Liver (tissue), 9 donors: ENCODE results near the gene KIF24. TPM values are rescaled to one million over a fixed set of nuclear protein-coding genes. Genes with fewer than 3 reads are reported as not detected.

Source experiments
- DNase-seq: peaks from one replicate; pipeline ENCODE4 v3.0.0-alpha.2; 2017; ENCODE audit warnings: low spot score
- H3K27ac ChIP-seq, 2 donors: one replicate each; pipeline ENCODE4 v1.7.0; 2013; ENCODE audit warnings: inconsistent platforms in 2 of 2, low read length in 2 of 2, control low read depth in 1 of 2, low read depth in 1 of 2, mild to moderate bottlenecking in 1 of 2
- H3K27me3 ChIP-seq, 4 donors: one replicate each; pipeline versions ENCODE4 v1.6.1 to v1.7.0; 2013; ENCODE audit warnings: low read length in 3 of 4, inconsistent platforms in 1 of 4, mild to moderate bottlenecking in 1 of 4, moderate library complexity in 1 of 4; ENCODE audit not compliant: control insufficient read depth in 4 of 4, insufficient read depth in 4 of 4
- H3K36me3 ChIP-seq, 4 donors: one replicate each; pipeline versions ENCODE4 v1.6.1 to v1.7.0; 2013; ENCODE audit warnings: low read length in 3 of 4, mild to moderate bottlenecking in 3 of 4, low read depth in 1 of 4, moderate library complexity in 1 of 4; ENCODE audit not compliant: control insufficient read depth in 4 of 4, insufficient read depth in 3 of 4
- H3K4me1 ChIP-seq, 4 donors: one replicate each; pipeline versions ENCODE4 v1.6.1 to v1.7.0; 2013; ENCODE audit warnings: low read length in 3 of 4, mild to moderate bottlenecking in 3 of 4, moderate library complexity in 1 of 4; ENCODE audit not compliant: control insufficient read depth in 4 of 4, insufficient read depth in 4 of 4
- H3K4me3 ChIP-seq, 3 donors: one replicate each; pipeline versions ENCODE4 v1.6.1 to v1.7.0; 2013; ENCODE audit warnings: low read length in 3 of 3, control low read depth in 1 of 3, low read depth in 1 of 3, mild to moderate bottlenecking in 1 of 3
- H3K9ac ChIP-seq, 2 donors: one replicate each; pipeline ENCODE4 v1.7.0; 2013; ENCODE audit warnings: low read length in 2 of 2, mild to moderate bottlenecking in 2 of 2, moderate library complexity in 2 of 2, control low read depth in 1 of 2, low read depth in 1 of 2
- H3K9me3 ChIP-seq, 4 donors: one replicate each; pipeline versions ENCODE4 v1.6.1 to v1.7.0; 2013; ENCODE audit warnings: low read length in 3 of 4; ENCODE audit not compliant: control insufficient read depth in 4 of 4
- EGR1 ChIP-seq, 2 donors: IDR thresholded peaks; 2 replicates each; pipeline ENCODE4 v1.6.1; 2016 to 2018; ENCODE audit warnings: antibody characterized with exemption in 2 of 2, low read depth in 2 of 2
- FOXA1 ChIP-seq: IDR thresholded peaks from 2 replicates; pipeline ENCODE4 v1.6.1; 2016; ENCODE audit warnings: antibody characterized with exemption
- FOXA2 ChIP-seq: IDR thresholded peaks from 2 replicates; pipeline ENCODE4 v1.6.1; 2016; ENCODE audit warnings: antibody characterized with exemption
- GABPA ChIP-seq, 2 donors: IDR thresholded peaks in 1 of 2; conservative IDR thresholded peaks in 1 of 2; 2 replicates each; pipeline ENCODE4 v1.6.1; 2016; ENCODE audit warnings: antibody characterized with exemption in 2 of 2, mild to moderate bottlenecking in 1 of 2, moderate library complexity in 1 of 2
- HNF4A ChIP-seq, 2 donors: conservative IDR thresholded peaks; 2 replicates each; pipeline ENCODE4 v1.6.1; 2016; ENCODE audit warnings: antibody characterized with exemption in 2 of 2, mild to moderate bottlenecking in 2 of 2
- HNF4G ChIP-seq: IDR thresholded peaks from 2 replicates; pipeline ENCODE4 v1.6.1; 2016; ENCODE audit warnings: antibody characterized with exemption
- JUND ChIP-seq, 2 donors: IDR thresholded peaks; 2 replicates each; pipeline ENCODE4 v1.6.1; 2016; ENCODE audit warnings: antibody characterized with exemption in 2 of 2
- NR2F2 ChIP-seq: IDR thresholded peaks from 2 replicates; pipeline ENCODE4 v1.6.1; 2016; ENCODE audit warnings: antibody characterized with exemption
- RAD21 ChIP-seq, 2 donors: IDR thresholded peaks; 2 replicates each; pipeline ENCODE4 v1.6.1; 2016; ENCODE audit warnings: antibody characterized with exemption in 2 of 2, mild to moderate bottlenecking in 2 of 2
- RXRA ChIP-seq, 2 donors: IDR thresholded peaks; 2 replicates each; pipeline ENCODE4 v1.6.1; 2017 to 2018; ENCODE audit warnings: antibody characterized with exemption in 2 of 2, mild to moderate bottlenecking in 1 of 2
- SP1 ChIP-seq: IDR thresholded peaks from 2 replicates; pipeline ENCODE4 v1.6.1; 2018; ENCODE audit warnings: antibody characterized with exemption, mild to moderate bottlenecking
- TAF1 ChIP-seq: conservative IDR thresholded peaks from 2 replicates; pipeline ENCODE4 v1.6.1; 2016; ENCODE audit warnings: antibody characterized with exemption, mild to moderate bottlenecking
- YY1 ChIP-seq: IDR thresholded peaks from 2 replicates; pipeline ENCODE4 v1.6.1; 2016; ENCODE audit warnings: antibody characterized with exemption, mild to moderate bottlenecking
- WGBS: extraction: QIAGEN DNeasy Blood & Tissue Kit; methylation state at CpG from one replicate; pipeline ENCODE4 v1.1.7; 2013; 5-methylcytosine and 5-hydroxymethylcytosine counted together
- polyA plus RNA-seq, 2 donors: library from polyadenylated mRNA; stranded (reverse) in 1 of 2; unstranded in 1 of 2; fragments of 200-250 nt in 1 of 2; fragments of >200 nt in 1 of 2; fragmentation: Nextera tagmentation in 1 of 2; extraction: Ambion mirVana in 1 of 2; gene quantifications; one replicate each; pipeline versions ENCODE4 v1.2.1 to v1.2.3, GENCODE V29; 2013 to 2015
- total RNA-seq, 2 donors: library from RNA; depleted of rRNA; stranded (reverse); fragments of >200 nt; gene quantifications; one replicate each; pipeline ENCODE4 v1.2.3, GENCODE V29; 2014
- TF ChIP-seq, protein P1 (sequence below): IDR thresholded peaks from 2 replicates; pipeline ENCODE4 v1.6.1; 2016; ENCODE audit warnings: antibody characterized with exemption, mild to moderate bottlenecking
- TF ChIP-seq, protein P2 (sequence below): IDR thresholded peaks from 2 replicates; pipeline ENCODE4 v1.6.1; 2016; ENCODE audit warnings: antibody characterized with exemption
- TF ChIP-seq, protein P3 (sequence below): fragments of 150-350 bp; IDR thresholded peaks from 2 replicates; pipeline ENCODE4 v1.5.1; 2017; ENCODE audit warnings: improper control_type of control experiment, low read depth, low read length; ENCODE audit not compliant: missing input control
- TF ChIP-seq, protein P4 (sequence below): IDR thresholded peaks from 2 replicates; pipeline ENCODE4 v1.6.1; 2016; ENCODE audit warnings: antibody characterized with exemption
- donor health status: healthy.
- donor health status: healthy.
- donor health status: healthy.
- donor health status: healthy.
- donor health status: healthy.

The KIF24 gene
- total and polyA plus RNA-seq, 4 donors: 0.13 to 4.1 (median 0.20) TPM

DNA sequence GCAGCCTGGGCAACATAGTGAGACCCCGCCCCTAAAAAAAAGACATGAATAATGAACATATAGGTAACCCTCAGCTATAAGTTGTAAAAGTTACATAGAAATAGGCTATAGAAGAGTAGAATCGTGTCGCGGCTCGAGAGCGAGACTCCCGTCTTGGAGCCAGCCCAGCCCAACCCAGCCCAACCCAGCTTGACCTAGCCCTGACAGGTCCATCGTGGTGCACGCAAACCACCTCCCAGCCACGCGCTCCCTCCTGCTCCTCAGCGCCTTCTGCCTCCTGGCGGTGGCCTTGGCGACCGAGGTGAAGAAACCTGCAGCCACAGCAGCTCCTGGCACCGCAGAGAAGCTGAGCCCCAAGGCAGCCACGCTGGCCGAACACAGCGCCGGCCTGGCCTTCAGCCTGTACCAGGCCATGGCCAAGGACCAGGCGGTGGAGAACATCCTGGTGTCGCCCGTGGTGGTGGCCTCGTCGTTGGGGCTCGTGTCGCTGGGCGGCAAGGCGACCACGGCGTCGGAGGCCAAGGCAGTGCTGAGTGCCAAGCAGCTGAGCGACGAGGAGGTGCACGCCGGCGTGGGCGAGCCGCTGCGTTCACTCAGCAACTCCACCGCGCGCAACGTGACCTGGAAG, 10.8 kb downstream of the KIF24 start:
- H3K36me3 ChIP-seq: no peaks in the 10 kb centered on the region
- no peaks in the 10 kb centered on the region for H3K27me3 ChIP-seq
- TF ChIP-seq SP1 (no peak), FOXA2 (no peak), HNF4A (conservative IDR thresholded peaks at IDR 0.05) (no peak), RAD21 (IDR thresholded peaks at IDR 0.05) (no peak), NR2F2 (no peak), HNF4G (no peak), JUND (IDR thresholded peaks at IDR 0.05) (no peak), RXRA (IDR thresholded peaks at IDR 0.05) (no peak), EGR1 (IDR thresholded peaks at IDR 0.05; ENCODE audit: low read depth in 2 of 2) (no peak)
- TF ChIP-seq, protein P1, sequence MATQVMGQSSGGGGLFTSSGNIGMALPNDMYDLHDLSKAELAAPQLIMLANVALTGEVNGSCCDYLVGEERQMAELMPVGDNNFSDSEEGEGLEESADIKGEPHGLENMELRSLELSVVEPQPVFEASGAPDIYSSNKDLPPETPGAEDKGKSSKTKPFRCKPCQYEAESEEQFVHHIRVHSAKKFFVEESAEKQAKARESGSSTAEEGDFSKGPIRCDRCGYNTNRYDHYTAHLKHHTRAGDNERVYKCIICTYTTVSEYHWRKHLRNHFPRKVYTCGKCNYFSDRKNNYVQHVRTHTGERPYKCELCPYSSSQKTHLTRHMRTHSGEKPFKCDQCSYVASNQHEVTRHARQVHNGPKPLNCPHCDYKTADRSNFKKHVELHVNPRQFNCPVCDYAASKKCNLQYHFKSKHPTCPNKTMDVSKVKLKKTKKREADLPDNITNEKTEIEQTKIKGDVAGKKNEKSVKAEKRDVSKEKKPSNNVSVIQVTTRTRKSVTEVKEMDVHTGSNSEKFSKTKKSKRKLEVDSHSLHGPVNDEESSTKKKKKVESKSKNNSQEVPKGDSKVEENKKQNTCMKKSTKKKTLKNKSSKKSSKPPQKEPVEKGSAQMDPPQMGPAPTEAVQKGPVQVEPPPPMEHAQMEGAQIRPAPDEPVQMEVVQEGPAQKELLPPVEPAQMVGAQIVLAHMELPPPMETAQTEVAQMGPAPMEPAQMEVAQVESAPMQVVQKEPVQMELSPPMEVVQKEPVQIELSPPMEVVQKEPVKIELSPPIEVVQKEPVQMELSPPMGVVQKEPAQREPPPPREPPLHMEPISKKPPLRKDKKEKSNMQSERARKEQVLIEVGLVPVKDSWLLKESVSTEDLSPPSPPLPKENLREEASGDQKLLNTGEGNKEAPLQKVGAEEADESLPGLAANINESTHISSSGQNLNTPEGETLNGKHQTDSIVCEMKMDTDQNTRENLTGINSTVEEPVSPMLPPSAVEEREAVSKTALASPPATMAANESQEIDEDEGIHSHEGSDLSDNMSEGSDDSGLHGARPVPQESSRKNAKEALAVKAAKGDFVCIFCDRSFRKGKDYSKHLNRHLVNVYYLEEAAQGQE: no peak
- TF ChIP-seq, protein P2, sequence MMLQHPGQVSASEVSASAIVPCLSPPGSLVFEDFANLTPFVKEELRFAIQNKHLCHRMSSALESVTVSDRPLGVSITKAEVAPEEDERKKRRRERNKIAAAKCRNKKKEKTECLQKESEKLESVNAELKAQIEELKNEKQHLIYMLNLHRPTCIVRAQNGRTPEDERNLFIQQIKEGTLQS: no peak
- TF ChIP-seq, protein P3, sequence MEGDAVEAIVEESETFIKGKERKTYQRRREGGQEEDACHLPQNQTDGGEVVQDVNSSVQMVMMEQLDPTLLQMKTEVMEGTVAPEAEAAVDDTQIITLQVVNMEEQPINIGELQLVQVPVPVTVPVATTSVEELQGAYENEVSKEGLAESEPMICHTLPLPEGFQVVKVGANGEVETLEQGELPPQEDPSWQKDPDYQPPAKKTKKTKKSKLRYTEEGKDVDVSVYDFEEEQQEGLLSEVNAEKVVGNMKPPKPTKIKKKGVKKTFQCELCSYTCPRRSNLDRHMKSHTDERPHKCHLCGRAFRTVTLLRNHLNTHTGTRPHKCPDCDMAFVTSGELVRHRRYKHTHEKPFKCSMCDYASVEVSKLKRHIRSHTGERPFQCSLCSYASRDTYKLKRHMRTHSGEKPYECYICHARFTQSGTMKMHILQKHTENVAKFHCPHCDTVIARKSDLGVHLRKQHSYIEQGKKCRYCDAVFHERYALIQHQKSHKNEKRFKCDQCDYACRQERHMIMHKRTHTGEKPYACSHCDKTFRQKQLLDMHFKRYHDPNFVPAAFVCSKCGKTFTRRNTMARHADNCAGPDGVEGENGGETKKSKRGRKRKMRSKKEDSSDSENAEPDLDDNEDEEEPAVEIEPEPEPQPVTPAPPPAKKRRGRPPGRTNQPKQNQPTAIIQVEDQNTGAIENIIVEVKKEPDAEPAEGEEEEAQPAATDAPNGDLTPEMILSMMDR: no peak
- no peak for DNase-seq
- no peak overlapping the region for H3K27ac ChIP-seq
- H3K9ac ChIP-seq: no peak overlapping the region
- no peaks in the 10 kb centered on the region for H3K9me3 ChIP-seq
- H3K4me3 ChIP-seq: no peak overlapping the region
- WGBS: 97% methylated on average over 44 of the region's 44 CpGs
- H3K4me1 ChIP-seq: no peaks in the 10 kb centered on the region

DNA sequence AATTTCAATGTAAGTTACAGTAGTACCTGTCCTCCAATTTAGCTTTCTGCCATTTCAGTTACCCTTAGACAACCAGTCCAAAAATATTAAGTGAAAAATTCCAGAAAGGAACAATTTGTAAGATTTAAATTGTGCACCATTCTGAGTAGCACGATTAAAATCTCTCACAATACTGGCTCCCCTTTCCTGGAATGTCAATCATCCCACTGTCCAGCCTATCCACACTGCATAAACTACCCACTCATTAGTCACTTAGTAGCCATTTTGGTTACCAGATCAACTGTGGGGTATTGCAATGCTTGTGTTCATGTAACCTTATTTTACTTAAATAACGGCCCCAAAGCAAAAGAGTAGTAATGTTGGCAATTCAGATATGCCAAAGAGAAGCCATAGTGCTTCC, 11.6 kb downstream of the KIF24 start:
- no peak for DNase-seq
- Histone ChIP-seq H3K27ac (no peak overlapping the region), H3K9ac (no peak overlapping the region), H3K27me3 (no peaks in the 10 kb centered on the region), H3K4me1 (no peaks in the 10 kb centered on the region), H3K9me3 (no peaks in the 10 kb centered on the region), H3K36me3 (no peaks in the 10 kb centered on the region), H3K4me3 (no peak overlapping the region)
- 95% methylated on average over 2 of the region's 2 CpGs for WGBS
- TF ChIP-seq SP1 (no peak), FOXA2 (no peak), FOXA1 (no peak), YY1 (no peak), RXRA (IDR thresholded peaks at IDR 0.05) (no peak), NR2F2 (no peak), GABPA (IDR thresholded peaks at IDR 0.05 in 1 of 2, conservative IDR thresholded peaks at IDR 0.05 in 1 of 2) (no peak), TAF1 (no peak), EGR1 (IDR thresholded peaks at IDR 0.05; ENCODE audit: low read depth in 2 of 2) (no peak), RAD21 (IDR thresholded peaks at IDR 0.05) (no peak), HNF4A (conservative IDR thresholded peaks at IDR 0.05) (no peak)
- TF ChIP-seq, protein P2: no peak
- TF ChIP-seq, protein P4, sequence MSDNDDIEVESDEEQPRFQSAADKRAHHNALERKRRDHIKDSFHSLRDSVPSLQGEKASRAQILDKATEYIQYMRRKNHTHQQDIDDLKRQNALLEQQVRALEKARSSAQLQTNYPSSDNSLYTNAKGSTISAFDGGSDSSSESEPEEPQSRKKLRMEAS: no peak
- TF ChIP-seq, protein P1: no peak
- TF ChIP-seq, protein P3: no peak
